Lower leg skin (tissue), 3 donors: ENCODE data around the gene SNTN.

Experiments
- POLR2A ChIP-seq, 2 donors: fragments of 450-650 bp; IDR thresholded peaks; one replicate each; pipeline ENCODE4 v1.6.1; 2016 to 2017; ENCODE audit warnings: antibody characterized with exemption in 2 of 2, mild to moderate bottlenecking in 1 of 2, moderate library complexity in 1 of 2
- TF ChIP-seq, protein P1 (sequence below), 3 donors: fragments of 450-650 bp; IDR thresholded peaks; one replicate each; pipeline ENCODE4 v1.5.1; 2016; ENCODE audit warnings: antibody characterized with exemption in 3 of 3, mild to moderate bottlenecking in 3 of 3, moderate library complexity in 2 of 3

DNA sequence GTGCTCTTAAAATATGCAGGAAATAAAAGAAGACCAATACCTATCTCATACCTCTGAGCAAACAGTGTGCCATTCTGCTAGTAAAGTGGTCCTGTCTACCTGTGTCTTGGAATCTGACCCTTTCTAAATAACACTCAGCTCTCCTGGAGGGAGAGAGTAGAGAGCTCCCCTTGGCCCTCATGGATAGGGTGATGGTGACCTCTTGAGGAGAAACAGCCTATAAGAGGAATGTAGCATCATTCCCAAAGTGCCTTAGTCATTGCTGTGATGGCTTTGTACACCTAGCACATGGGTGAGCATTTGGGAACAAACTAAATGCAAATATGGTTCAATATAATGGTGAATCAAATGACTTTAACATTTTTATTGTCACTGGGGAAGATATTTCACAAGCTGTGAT lies 10.0 kb downstream of the SNTN start:
- TF ChIP-seq, protein P1, sequence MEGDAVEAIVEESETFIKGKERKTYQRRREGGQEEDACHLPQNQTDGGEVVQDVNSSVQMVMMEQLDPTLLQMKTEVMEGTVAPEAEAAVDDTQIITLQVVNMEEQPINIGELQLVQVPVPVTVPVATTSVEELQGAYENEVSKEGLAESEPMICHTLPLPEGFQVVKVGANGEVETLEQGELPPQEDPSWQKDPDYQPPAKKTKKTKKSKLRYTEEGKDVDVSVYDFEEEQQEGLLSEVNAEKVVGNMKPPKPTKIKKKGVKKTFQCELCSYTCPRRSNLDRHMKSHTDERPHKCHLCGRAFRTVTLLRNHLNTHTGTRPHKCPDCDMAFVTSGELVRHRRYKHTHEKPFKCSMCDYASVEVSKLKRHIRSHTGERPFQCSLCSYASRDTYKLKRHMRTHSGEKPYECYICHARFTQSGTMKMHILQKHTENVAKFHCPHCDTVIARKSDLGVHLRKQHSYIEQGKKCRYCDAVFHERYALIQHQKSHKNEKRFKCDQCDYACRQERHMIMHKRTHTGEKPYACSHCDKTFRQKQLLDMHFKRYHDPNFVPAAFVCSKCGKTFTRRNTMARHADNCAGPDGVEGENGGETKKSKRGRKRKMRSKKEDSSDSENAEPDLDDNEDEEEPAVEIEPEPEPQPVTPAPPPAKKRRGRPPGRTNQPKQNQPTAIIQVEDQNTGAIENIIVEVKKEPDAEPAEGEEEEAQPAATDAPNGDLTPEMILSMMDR (IDR thresholded peaks at IDR 0.05) = no peak
- no peak for TF ChIP-seq POLR2A (IDR thresholded peaks at IDR 0.05)
